Liver (tissue), 9 donors: ENCODE measurements around the gene PTPRQ. TPM values are rescaled to one million over a fixed set of nuclear protein-coding genes. Genes with fewer than 3 reads are reported as not detected.

Source experiments
- DNase-seq: peaks from one replicate; pipeline ENCODE4 v3.0.0-alpha.2; 2017; ENCODE audit warnings: low spot score
- H3K27ac ChIP-seq, 2 donors: one replicate each; pipeline ENCODE4 v1.7.0; 2013; ENCODE audit warnings: inconsistent platforms in 2 of 2, low read length in 2 of 2, control low read depth in 1 of 2, low read depth in 1 of 2, mild to moderate bottlenecking in 1 of 2
- H3K27me3 ChIP-seq, 4 donors: one replicate each; pipeline versions ENCODE4 v1.6.1 to v1.7.0; 2013; ENCODE audit warnings: low read length in 3 of 4, inconsistent platforms in 1 of 4, mild to moderate bottlenecking in 1 of 4, moderate library complexity in 1 of 4; ENCODE audit not compliant: control insufficient read depth in 4 of 4, insufficient read depth in 4 of 4
- H3K36me3 ChIP-seq, 4 donors: one replicate each; pipeline versions ENCODE4 v1.6.1 to v1.7.0; 2013; ENCODE audit warnings: low read length in 3 of 4, mild to moderate bottlenecking in 3 of 4, low read depth in 1 of 4, moderate library complexity in 1 of 4; ENCODE audit not compliant: control insufficient read depth in 4 of 4, insufficient read depth in 3 of 4
- H3K4me1 ChIP-seq, 4 donors: one replicate each; pipeline versions ENCODE4 v1.6.1 to v1.7.0; 2013; ENCODE audit warnings: low read length in 3 of 4, mild to moderate bottlenecking in 3 of 4, moderate library complexity in 1 of 4; ENCODE audit not compliant: control insufficient read depth in 4 of 4, insufficient read depth in 4 of 4
- H3K4me3 ChIP-seq, 3 donors: one replicate each; pipeline versions ENCODE4 v1.6.1 to v1.7.0; 2013; ENCODE audit warnings: low read length in 3 of 3, control low read depth in 1 of 3, low read depth in 1 of 3, mild to moderate bottlenecking in 1 of 3
- H3K9ac ChIP-seq, 2 donors: one replicate each; pipeline ENCODE4 v1.7.0; 2013; ENCODE audit warnings: low read length in 2 of 2, mild to moderate bottlenecking in 2 of 2, moderate library complexity in 2 of 2, control low read depth in 1 of 2, low read depth in 1 of 2
- H3K9me3 ChIP-seq, 4 donors: one replicate each; pipeline versions ENCODE4 v1.6.1 to v1.7.0; 2013; ENCODE audit warnings: low read length in 3 of 4; ENCODE audit not compliant: control insufficient read depth in 4 of 4
- ATF3 ChIP-seq: IDR thresholded peaks from 2 replicates; pipeline ENCODE4 v1.6.1; 2016; ENCODE audit warnings: antibody characterized with exemption
- CTCF ChIP-seq: fragments of 150-350 bp; IDR thresholded peaks from 2 replicates; pipeline ENCODE4 v1.5.1; 2017; ENCODE audit warnings: improper control_type of control experiment, low read depth, low read length; ENCODE audit not compliant: missing input control
- EGR1 ChIP-seq, 2 donors: IDR thresholded peaks; 2 replicates each; pipeline ENCODE4 v1.6.1; 2016 to 2018; ENCODE audit warnings: antibody characterized with exemption in 2 of 2, low read depth in 2 of 2
- FOXA1 ChIP-seq: IDR thresholded peaks from 2 replicates; pipeline ENCODE4 v1.6.1; 2016; ENCODE audit warnings: antibody characterized with exemption
- FOXA2 ChIP-seq: IDR thresholded peaks from 2 replicates; pipeline ENCODE4 v1.6.1; 2016; ENCODE audit warnings: antibody characterized with exemption
- GABPA ChIP-seq, 2 donors: IDR thresholded peaks in 1 of 2; conservative IDR thresholded peaks in 1 of 2; 2 replicates each; pipeline ENCODE4 v1.6.1; 2016; ENCODE audit warnings: antibody characterized with exemption in 2 of 2, mild to moderate bottlenecking in 1 of 2, moderate library complexity in 1 of 2
- HNF4A ChIP-seq, 2 donors: conservative IDR thresholded peaks; 2 replicates each; pipeline ENCODE4 v1.6.1; 2016; ENCODE audit warnings: antibody characterized with exemption in 2 of 2, mild to moderate bottlenecking in 2 of 2
- HNF4G ChIP-seq: IDR thresholded peaks from 2 replicates; pipeline ENCODE4 v1.6.1; 2016; ENCODE audit warnings: antibody characterized with exemption
- JUND ChIP-seq, 2 donors: IDR thresholded peaks; 2 replicates each; pipeline ENCODE4 v1.6.1; 2016; ENCODE audit warnings: antibody characterized with exemption in 2 of 2
- MAX ChIP-seq: IDR thresholded peaks from 2 replicates; pipeline ENCODE4 v1.6.1; 2016; ENCODE audit warnings: antibody characterized with exemption
- NR2F2 ChIP-seq: IDR thresholded peaks from 2 replicates; pipeline ENCODE4 v1.6.1; 2016; ENCODE audit warnings: antibody characterized with exemption
- RAD21 ChIP-seq, 2 donors: IDR thresholded peaks; 2 replicates each; pipeline ENCODE4 v1.6.1; 2016; ENCODE audit warnings: antibody characterized with exemption in 2 of 2, mild to moderate bottlenecking in 2 of 2
- REST ChIP-seq: IDR thresholded peaks from 2 replicates; pipeline ENCODE4 v1.6.1; 2016; ENCODE audit warnings: antibody characterized with exemption, mild to moderate bottlenecking
- RXRA ChIP-seq, 2 donors: IDR thresholded peaks; 2 replicates each; pipeline ENCODE4 v1.6.1; 2017 to 2018; ENCODE audit warnings: antibody characterized with exemption in 2 of 2, mild to moderate bottlenecking in 1 of 2
- SP1 ChIP-seq: IDR thresholded peaks from 2 replicates; pipeline ENCODE4 v1.6.1; 2018; ENCODE audit warnings: antibody characterized with exemption, mild to moderate bottlenecking
- TAF1 ChIP-seq: conservative IDR thresholded peaks from 2 replicates; pipeline ENCODE4 v1.6.1; 2016; ENCODE audit warnings: antibody characterized with exemption, mild to moderate bottlenecking
- YY1 ChIP-seq: IDR thresholded peaks from 2 replicates; pipeline ENCODE4 v1.6.1; 2016; ENCODE audit warnings: antibody characterized with exemption, mild to moderate bottlenecking
- ZBTB33 ChIP-seq: IDR thresholded peaks from 2 replicates; pipeline ENCODE4 v1.6.1; 2016; ENCODE audit warnings: antibody characterized with exemption
- whole genome bisulfite sequencing: extraction: QIAGEN DNeasy Blood & Tissue Kit; methylation state at CpG from one replicate; pipeline ENCODE4 v1.1.7; 2013; 5-methylcytosine and 5-hydroxymethylcytosine counted together
- polyA plus RNA-seq, 2 donors: library from polyadenylated mRNA; stranded (reverse) in 1 of 2; unstranded in 1 of 2; fragments of 200-250 nt in 1 of 2; fragments of >200 nt in 1 of 2; fragmentation: Nextera tagmentation in 1 of 2; extraction: Ambion mirVana in 1 of 2; gene quantifications; one replicate each; pipeline versions ENCODE4 v1.2.1 to v1.2.3, GENCODE V29; 2013 to 2015
- total RNA-seq, 2 donors: library from RNA; depleted of rRNA; stranded (reverse); fragments of >200 nt; gene quantifications; one replicate each; pipeline ENCODE4 v1.2.3, GENCODE V29; 2014
- donor health status: healthy.
- donor health status: healthy.
- donor health status: healthy.
- donor health status: healthy.
- donor health status: healthy.

PTPRQ gene
- total and polyA plus RNA-seq, 4 donors = 0.02 to 0.08 (median 0.04) TPM

GRCh38 chr12:80553316-80553715 is 109.3 kb downstream of the PTPRQ start:
- Histone ChIP-seq H3K9ac (no peak overlapping the region), H3K27me3 (no peaks in the 10 kb centered on the region), H3K27ac (no peak overlapping the region), H3K4me1 (no peaks in the 10 kb centered on the region), H3K4me3 (no peak overlapping the region), H3K9me3 (no peaks in the 10 kb centered on the region), H3K36me3 (no peaks in the 10 kb centered on the region)
- no peak for TF ChIP-seq RAD21 (IDR thresholded peaks at IDR 0.05)
- TF ChIP-seq YY1 = no peak
- no peak for TF ChIP-seq EGR1 (IDR thresholded peaks at IDR 0.05; ENCODE audit: low read depth in 2 of 2)
- no peak for TF ChIP-seq MAX
- TF ChIP-seq NR2F2 = no peak
- no peak for TF ChIP-seq HNF4G
- no peak for TF ChIP-seq ZBTB33
- no peak for TF ChIP-seq CTCF
- TF ChIP-seq FOXA2 = no peak
- no peak for TF ChIP-seq HNF4A (conservative IDR thresholded peaks at IDR 0.05)
- TF ChIP-seq GABPA (IDR thresholded peaks at IDR 0.05 in 1 of 2, conservative IDR thresholded peaks at IDR 0.05 in 1 of 2) = no peak
- TF ChIP-seq SP1 = no peak
- TF ChIP-seq JUND (IDR thresholded peaks at IDR 0.05) = no peak
- TF ChIP-seq TAF1 = no peak
- no peak for TF ChIP-seq ATF3
- TF ChIP-seq REST = no peak
- TF ChIP-seq RXRA (IDR thresholded peaks at IDR 0.05) = no peak
- no peak for TF ChIP-seq FOXA1
- DNase-seq = no peak
- 83% methylated on average over 3 of the region's 3 CpGs for WGBS
